ENCODE results near the gene DOHH.
"Not testable (repeated sequence)": the region's sequence is repeated elsewhere in the genome, so short reads cannot be mapped to it uniquely, and the experiment has no call there.

Gene DOHH

DNA sequence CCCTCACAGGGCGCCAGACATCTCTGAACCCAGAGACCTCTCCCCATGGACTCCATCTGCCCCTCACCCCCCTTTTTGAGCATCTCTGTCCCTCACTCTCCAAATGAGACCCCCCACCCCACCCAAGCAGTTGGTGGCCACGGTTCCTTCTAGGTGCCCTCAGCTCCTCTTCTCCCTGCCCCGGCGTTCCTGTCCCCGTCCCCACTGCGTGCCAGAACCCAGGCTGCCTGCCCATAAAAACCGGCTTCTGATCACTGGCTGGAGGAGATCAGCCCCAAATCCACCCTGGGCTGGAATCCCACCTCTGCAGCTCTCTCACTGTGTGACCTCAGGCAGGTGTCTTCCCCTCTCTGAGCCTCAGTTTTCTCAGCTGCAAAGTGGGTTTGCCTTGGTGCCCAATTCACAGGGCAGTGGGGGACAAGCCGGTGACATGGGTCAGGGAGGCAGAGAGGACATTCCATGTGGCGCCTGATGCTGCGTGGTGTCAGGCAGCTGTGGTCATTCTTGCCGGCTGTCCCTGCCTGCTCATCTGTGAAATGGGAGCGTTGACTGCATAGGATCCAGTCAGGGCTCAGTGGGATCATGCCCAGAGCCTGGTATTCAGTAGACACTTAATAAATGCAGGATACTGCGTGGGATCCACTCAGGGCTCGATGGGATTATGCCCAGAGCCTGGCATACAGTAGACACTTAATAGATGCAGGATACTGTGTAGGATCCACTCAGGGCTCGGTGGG lies 45.6 kb downstream of the DOHH start:
- no peaks in the 10 kb centered on the region; the same call in 1 of the 2 replicates for H3K36me3 ChIP-seq (ENCODE audit: insufficient read depth, low read length)
- H3K4me1 ChIP-seq (ENCODE audit: insufficient read depth, low read length, severe bottlenecking) = no peaks in the 10 kb centered on the region
- H3K9ac ChIP-seq (ENCODE audit: low read length) = no peak overlapping the region
- no peaks in the 10 kb centered on the region for H3K9me3 ChIP-seq (ENCODE audit: low read length)
- no peaks in the 10 kb centered on the region for H3K9me2 ChIP-seq (ENCODE audit: low read depth, low read length)
- H3K4me3 ChIP-seq (ENCODE audit: low read depth, low read length, poor library complexity, severe bottlenecking) = no peak overlapping the region
- no peak overlapping the region for H3K27ac ChIP-seq (ENCODE audit: low read depth, low read length, poor library complexity, severe bottlenecking)
- H3K79me2 ChIP-seq (ENCODE audit: insufficient read depth, low read length) = no peaks in the 10 kb centered on the region
- TF ChIP-seq, protein P1, sequence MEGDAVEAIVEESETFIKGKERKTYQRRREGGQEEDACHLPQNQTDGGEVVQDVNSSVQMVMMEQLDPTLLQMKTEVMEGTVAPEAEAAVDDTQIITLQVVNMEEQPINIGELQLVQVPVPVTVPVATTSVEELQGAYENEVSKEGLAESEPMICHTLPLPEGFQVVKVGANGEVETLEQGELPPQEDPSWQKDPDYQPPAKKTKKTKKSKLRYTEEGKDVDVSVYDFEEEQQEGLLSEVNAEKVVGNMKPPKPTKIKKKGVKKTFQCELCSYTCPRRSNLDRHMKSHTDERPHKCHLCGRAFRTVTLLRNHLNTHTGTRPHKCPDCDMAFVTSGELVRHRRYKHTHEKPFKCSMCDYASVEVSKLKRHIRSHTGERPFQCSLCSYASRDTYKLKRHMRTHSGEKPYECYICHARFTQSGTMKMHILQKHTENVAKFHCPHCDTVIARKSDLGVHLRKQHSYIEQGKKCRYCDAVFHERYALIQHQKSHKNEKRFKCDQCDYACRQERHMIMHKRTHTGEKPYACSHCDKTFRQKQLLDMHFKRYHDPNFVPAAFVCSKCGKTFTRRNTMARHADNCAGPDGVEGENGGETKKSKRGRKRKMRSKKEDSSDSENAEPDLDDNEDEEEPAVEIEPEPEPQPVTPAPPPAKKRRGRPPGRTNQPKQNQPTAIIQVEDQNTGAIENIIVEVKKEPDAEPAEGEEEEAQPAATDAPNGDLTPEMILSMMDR (IDR thresholded peaks at IDR 0.05; ENCODE audit: low read length) = no peak
- TF ChIP-seq EZH2 (IDR thresholded peaks at IDR 0.05; ENCODE audit: borderline replicate concordance, low read length) = no peak
- H3F3A ChIP-seq (ENCODE audit: insufficient read depth, low read length) = no peaks in the 10 kb centered on the region
- no peaks in the 10 kb centered on the region for H4K20me1 ChIP-seq (ENCODE audit: insufficient read depth, low read length)
- H2AFZ ChIP-seq (ENCODE audit: low read length) = no peak overlapping the region
- H3K27me3 ChIP-seq (ENCODE audit: insufficient read depth, low read length) = no peaks in the 10 kb centered on the region
- H3K4me2 ChIP-seq (ENCODE audit: low read length) = no peak overlapping the region

DNA sequence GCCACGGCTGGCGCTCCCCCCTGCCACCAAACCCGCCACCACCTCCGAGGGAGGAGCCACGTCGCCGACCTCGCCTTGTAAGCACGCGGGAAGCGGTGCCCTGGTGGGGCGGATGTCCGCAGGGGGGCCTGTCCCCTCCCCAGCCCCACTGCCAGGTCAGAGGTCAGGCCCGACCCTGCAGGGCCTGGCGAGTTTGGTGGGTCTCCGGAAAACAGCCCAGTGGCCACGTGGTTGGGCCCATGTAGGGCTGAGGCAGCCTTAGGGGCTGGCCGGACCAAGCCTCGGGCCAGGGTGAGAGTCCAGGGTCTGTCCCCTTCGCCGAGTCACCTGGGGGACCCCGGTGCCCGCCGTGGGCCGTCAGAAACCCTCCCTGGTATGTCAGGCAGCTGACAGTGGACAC lies 46.6 kb downstream of the DOHH start:
- TF ChIP-seq EZH2 (IDR thresholded peaks at IDR 0.05; ENCODE audit: borderline replicate concordance, low read length) = no peak
- TF ChIP-seq, protein P1 (IDR thresholded peaks at IDR 0.05; ENCODE audit: low read length) = no peak
- H3K9me3 ChIP-seq (ENCODE audit: low read length) = no peaks in the 10 kb centered on the region
- H3K27ac ChIP-seq (ENCODE audit: low read depth, low read length, poor library complexity, severe bottlenecking) = no peak overlapping the region
- H3K4me2 ChIP-seq (ENCODE audit: low read length) = no peak overlapping the region
- no peaks in the 10 kb centered on the region for H4K20me1 ChIP-seq (ENCODE audit: insufficient read depth, low read length)
- no peak overlapping the region for H2AFZ ChIP-seq (ENCODE audit: low read length)
- no peaks in the 10 kb centered on the region for H3K27me3 ChIP-seq (ENCODE audit: insufficient read depth, low read length)
- H3K36me3 ChIP-seq (ENCODE audit: insufficient read depth, low read length) = no peaks in the 10 kb centered on the region; the same call in 1 of the 2 replicates
- no peak overlapping the region for H3K4me3 ChIP-seq (ENCODE audit: low read depth, low read length, poor library complexity, severe bottlenecking)
- no peak overlapping the region for H3K9ac ChIP-seq (ENCODE audit: low read length)
- no peaks in the 10 kb centered on the region for H3K9me2 ChIP-seq (ENCODE audit: low read depth, low read length)
- no peaks in the 10 kb centered on the region for H3K4me1 ChIP-seq (ENCODE audit: insufficient read depth, low read length, severe bottlenecking)
- H3F3A ChIP-seq (ENCODE audit: insufficient read depth, low read length) = no peaks in the 10 kb centered on the region
- H3K79me2 ChIP-seq (ENCODE audit: insufficient read depth, low read length) = no peaks in the 10 kb centered on the region

DNA sequence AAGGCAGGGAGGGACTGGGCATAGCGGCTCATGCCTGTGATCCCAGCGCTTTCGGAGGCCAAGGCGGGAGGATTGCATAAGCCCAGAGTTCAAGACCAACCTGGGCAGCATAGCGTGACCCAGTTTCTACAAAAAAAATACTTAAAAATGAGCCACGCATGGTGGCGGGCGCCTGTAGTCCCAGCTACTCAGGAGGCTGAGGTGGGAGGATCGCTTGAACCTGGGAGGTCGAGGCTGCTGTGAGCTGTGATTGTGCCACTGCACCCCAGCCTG lies 47.6 kb downstream of the DOHH start:
- H3K79me2 ChIP-seq (ENCODE audit: insufficient read depth, low read length); H3K9me3 ChIP-seq (ENCODE audit: low read length); H3F3A ChIP-seq (ENCODE audit: insufficient read depth, low read length); H3K4me2 ChIP-seq (ENCODE audit: low read length); H4K20me1 ChIP-seq (ENCODE audit: insufficient read depth, low read length); H3K27me3 ChIP-seq (ENCODE audit: insufficient read depth, low read length); H3K9ac ChIP-seq (ENCODE audit: low read length); H3K4me1 ChIP-seq (ENCODE audit: insufficient read depth, low read length, severe bottlenecking); H3K9me2 ChIP-seq (ENCODE audit: low read depth, low read length); H3K4me3 ChIP-seq (ENCODE audit: low read depth, low read length, poor library complexity, severe bottlenecking); H2AFZ ChIP-seq (ENCODE audit: low read length); H3K27ac ChIP-seq (ENCODE audit: low read depth, low read length, poor library complexity, severe bottlenecking); H3K36me3 ChIP-seq (ENCODE audit: insufficient read depth, low read length): not testable (repeated sequence)
